Spinal cord (tissue), 10 donors: Measurements from ENCODE around the gene RGS6. TPM values are rescaled to one million over a fixed set of nuclear protein-coding genes. Genes with fewer than 3 reads are reported as not detected.

ENCODE experiments used
- DNase-seq, 6 donors: peaks; one replicate each; pipeline versions ENCODE4 v3.0.0 to v3.0.0-alpha.2; 2013 to 2015; ENCODE audit warnings: low spot score in 6 of 6, low read depth in 4 of 6
- H3K27ac ChIP-seq: one replicate; pipeline ENCODE4 v1.5.1; 2013; ENCODE audit warnings: low read depth, low read length, control low read depth
- H3K27me3 ChIP-seq: one replicate; pipeline ENCODE4 v1.6.1; 2013; ENCODE audit warnings: low read length; ENCODE audit not compliant: control insufficient read depth, insufficient read depth
- H3K36me3 ChIP-seq: one replicate; pipeline ENCODE4 v1.6.1; 2013; ENCODE audit warnings: low read length; ENCODE audit not compliant: control insufficient read depth, insufficient read depth
- H3K4me1 ChIP-seq: one replicate; pipeline ENCODE4 v1.6.1; 2013; ENCODE audit warnings: low read length; ENCODE audit not compliant: control insufficient read depth, insufficient read depth
- H3K4me3 ChIP-seq: one replicate; pipeline ENCODE4 v1.5.1; 2013; ENCODE audit warnings: low read depth, low read length, control low read depth
- H3K9me3 ChIP-seq: one replicate; pipeline ENCODE4 v1.6.1; 2013; ENCODE audit warnings: low read length; ENCODE audit not compliant: control insufficient read depth, insufficient read depth
- WGBS: methylation state at CpG from one replicate; pipeline ENCODE4 v1.1.5; 2013; ENCODE audit warnings: missing lambda C conversion rate; ENCODE audit not compliant: insufficient coverage; 5-methylcytosine and 5-hydroxymethylcytosine counted together
- polyA plus RNA-seq, 2 donors: library from polyadenylated mRNA; unstranded; fragments of 120-200 nt; gene quantifications; one replicate each; pipeline ENCODE4 v1.2.1, GENCODE V29; 2013; ENCODE audit not compliant: insufficient read length in 2 of 2
- total RNA-seq, 2 donors: library from RNA; depleted of rRNA in 1 of 2; stranded (reverse); fragments of 120-200 nt in 1 of 2; fragments of >200 nt in 1 of 2; gene quantifications; one replicate each; pipeline versions ENCODE4 v1.2.3 to v1.2.4, GENCODE V29; 2013 to 2014
- donor health status: healthy.

RGS6 gene
- total and polyA plus RNA-seq, 4 donors = 9.1 to 11.5 (median 10.3) TPM

GRCh38 chr14:72610831-72611200 is 678.6 kb downstream of the RGS6 start:
- Histone ChIP-seq H3K27ac (no peak overlapping the region), H3K4me3 (no peak overlapping the region), H3K27me3 (no peaks in the 10 kb centered on the region), H3K9me3 (no peaks in the 10 kb centered on the region), H3K4me1 (peaks cover 28% of the 10 kb centered on the region), H3K36me3 (peaks cover 5% of the 10 kb centered on the region)
- DNase-seq = no peak
- WGBS = 67% methylated on average over 2 of the region's 2 CpGs

- Histone ChIP-seq H3K4me3 (no peak overlapping the region), H3K36me3 (peaks cover 5% of the 10 kb centered on the region), H3K27ac (no peak overlapping the region), H3K27me3 (no peaks in the 10 kb centered on the region), H3K4me1 (peaks cover 28% of the 10 kb centered on the region), H3K9me3 (no peaks in the 10 kb centered on the region)
- WGBS = 90% methylated on average over 4 of the region's 4 CpGs
- DNase-seq = no peak
Measured at GRCh38 chr14:72611506-72611905, 679.3 kb downstream of the RGS6 start.

DNA sequence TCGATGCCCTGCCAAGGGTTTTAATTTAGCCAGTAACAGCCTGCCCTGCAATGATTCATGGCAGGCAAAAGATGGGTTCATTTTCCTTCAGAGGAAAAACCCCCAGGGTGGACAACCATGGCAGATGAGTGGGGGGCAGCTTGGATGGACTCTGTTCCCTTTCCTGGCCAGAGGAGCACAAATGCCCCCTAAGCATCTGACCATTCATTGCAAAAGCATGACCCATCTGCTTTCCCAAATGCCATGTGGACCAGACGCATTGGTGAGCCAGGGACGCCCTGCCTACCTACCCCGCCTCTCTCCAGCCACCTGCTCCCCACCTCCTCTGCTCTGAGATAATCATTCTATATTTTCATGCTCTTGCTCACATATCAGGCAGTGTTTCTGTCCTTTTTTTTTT is 679.8 kb downstream of the RGS6 start:
- H3K36me3 ChIP-seq = peaks cover 5% of the 10 kb centered on the region
- H3K27me3 ChIP-seq = no peaks in the 10 kb centered on the region
- no peaks in the 10 kb centered on the region for H3K9me3 ChIP-seq
- no peak overlapping the region for H3K27ac ChIP-seq
- H3K4me3 ChIP-seq = no peak overlapping the region
- peaks cover 28% of the 10 kb centered on the region for H3K4me1 ChIP-seq
- DNase-seq = peak in 1 of 6 donors; percentile 38
- 61% methylated on average over 4 of the region's 4 CpGs for WGBS

DNA sequence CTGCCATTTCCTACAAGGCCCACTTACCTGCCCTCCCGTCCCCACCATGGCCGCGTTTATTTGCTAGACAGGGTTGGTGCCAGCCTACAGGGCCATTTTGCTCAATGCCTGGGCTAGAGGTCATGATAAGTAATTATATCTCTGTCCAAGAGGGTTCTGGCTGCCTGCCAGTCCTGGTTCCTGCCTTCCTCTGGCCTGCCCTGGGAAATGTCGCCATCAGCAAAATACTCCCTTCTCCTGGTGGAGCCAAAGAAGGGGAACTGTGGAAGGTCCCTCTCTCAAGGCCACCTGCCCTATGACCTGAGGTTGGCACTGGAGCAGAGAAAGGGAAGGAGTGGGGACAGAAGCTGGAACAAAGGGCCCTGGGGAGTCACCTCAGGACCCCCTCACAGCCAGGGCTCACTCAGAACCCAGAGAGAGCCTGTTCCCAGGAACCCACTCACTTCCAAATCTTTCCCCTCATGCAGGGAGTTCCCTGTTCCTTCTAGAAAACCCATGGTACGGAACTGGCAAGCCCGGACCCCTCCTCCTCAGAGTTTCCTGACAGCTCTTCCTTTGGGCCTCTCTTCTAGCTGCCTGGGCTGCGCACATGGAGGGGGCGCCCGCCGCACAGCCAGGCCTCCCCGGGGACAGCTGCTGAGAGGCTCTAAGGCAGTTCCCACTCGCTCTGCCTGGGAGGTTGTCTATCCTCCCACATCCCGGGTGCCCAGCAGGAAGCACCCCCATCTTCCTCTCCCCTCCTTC is 681.2 kb downstream of the RGS6 start:
- H3K36me3 ChIP-seq = peaks cover 5% of the 10 kb centered on the region
- no peak overlapping the region for H3K4me3 ChIP-seq
- H3K4me1 ChIP-seq = peaks cover 33% of the 10 kb centered on the region
- 63% methylated on average over 9 of the region's 13 CpGs for WGBS
- no peak for DNase-seq
- no peaks in the 10 kb centered on the region for H3K27me3 ChIP-seq
- no peak overlapping the region for H3K27ac ChIP-seq
- H3K9me3 ChIP-seq = no peaks in the 10 kb centered on the region

DNA sequence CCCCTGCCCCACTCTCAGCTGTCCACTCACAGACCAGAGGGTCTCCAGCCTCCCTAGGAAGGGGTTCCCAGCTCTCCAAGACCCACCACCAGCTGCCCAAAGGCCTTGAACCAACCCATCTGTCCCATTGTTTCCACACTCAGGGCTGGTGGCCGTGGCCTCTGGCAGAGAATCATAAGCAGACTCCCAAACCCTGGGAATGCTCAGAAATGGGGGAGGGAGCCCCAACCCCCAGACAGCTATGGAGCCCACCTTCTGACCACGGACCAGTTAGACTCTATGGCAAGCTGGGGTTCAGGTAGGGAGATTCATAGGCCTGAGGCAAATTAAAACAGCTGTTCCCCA is 681.7 kb downstream of the RGS6 start:
- DNase-seq = no peak
- Histone ChIP-seq H3K4me1 (peaks cover 33% of the 10 kb centered on the region), H3K27me3 (no peaks in the 10 kb centered on the region), H3K4me3 (no peak overlapping the region), H3K36me3 (peaks cover 5% of the 10 kb centered on the region), H3K27ac (no peak overlapping the region), H3K9me3 (no peaks in the 10 kb centered on the region)
- WGBS = no CpG with 5 or more reads among the region's 2 CpGs

GRCh38 chr14:72614365-72614764 is 682.1 kb downstream of the RGS6 start:
- H3K27ac ChIP-seq = no peak overlapping the region
- H3K36me3 ChIP-seq = peaks cover 7% of the 10 kb centered on the region
- no peak for DNase-seq
- no peaks in the 10 kb centered on the region for H3K9me3 ChIP-seq
- H3K4me1 ChIP-seq = peaks cover 33% of the 10 kb centered on the region
- H3K4me3 ChIP-seq = no peak overlapping the region
- WGBS = 80% methylated on average over 1 of the region's 3 CpGs
- no peaks in the 10 kb centered on the region for H3K27me3 ChIP-seq

DNA sequence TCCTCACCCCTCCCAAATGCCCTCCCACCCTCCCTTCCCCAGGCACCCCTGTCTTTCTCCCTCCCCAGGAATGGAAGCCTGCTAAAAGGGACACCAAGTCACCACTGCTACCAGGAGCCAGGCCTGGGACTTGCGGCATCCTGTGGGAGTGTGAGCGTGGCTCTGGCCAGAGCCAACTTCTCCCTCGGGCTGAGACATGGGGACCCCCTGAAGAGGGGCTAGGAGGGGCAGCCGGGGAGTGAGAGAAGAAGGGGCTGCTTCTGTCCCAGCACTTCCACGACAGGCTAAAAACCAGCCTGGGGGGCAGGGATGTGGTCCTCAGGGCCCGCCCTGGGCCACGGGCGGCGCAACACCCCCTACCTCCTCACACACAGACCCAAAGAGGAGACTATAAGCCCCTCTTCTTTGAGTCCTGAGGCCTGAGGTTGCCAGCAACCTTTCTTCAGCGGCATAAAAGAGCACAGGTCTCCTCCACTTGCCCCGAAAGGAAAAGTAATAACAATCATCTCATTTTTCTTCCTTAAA is 682.7 kb downstream of the RGS6 start:
- 76% methylated on average over 10 of the region's 11 CpGs for WGBS
- peaks cover 33% of the 10 kb centered on the region for H3K4me1 ChIP-seq
- no peak overlapping the region for H3K27ac ChIP-seq
- DNase-seq = no peak
- peaks cover 7% of the 10 kb centered on the region for H3K36me3 ChIP-seq
- H3K27me3 ChIP-seq = no peaks in the 10 kb centered on the region
- no peak overlapping the region for H3K4me3 ChIP-seq
- H3K9me3 ChIP-seq = no peaks in the 10 kb centered on the region

- Histone ChIP-seq H3K36me3 (peaks cover 6% of the 10 kb centered on the region), H3K27me3 (no peaks in the 10 kb centered on the region), H3K4me3 (no peak overlapping the region), H3K4me1 (peaks cover 33% of the 10 kb centered on the region), H3K9me3 (no peaks in the 10 kb centered on the region), H3K27ac (no peak overlapping the region)
- 76% methylated on average over 8 of the region's 9 CpGs for WGBS
- DNase-seq = no peak
Measured at GRCh38 chr14:72615451-72616121, 683.4 kb downstream of the RGS6 start.
